HUES48 (cell line): ENCODE results near the gene KLHL29.
A peak's percentile ranks its signal among the peaks of the same experiment; 100 is the strongest.

Source experiments
- H3K27ac ChIP-seq: one replicate; pipeline ENCODE4 v1.7.0; 2013; ENCODE audit warnings: low read depth, low read length, inconsistent platforms
- H3K27me3 ChIP-seq: 2 replicates; pipeline ENCODE4 v1.6.1; 2013; ENCODE audit warnings: mild to moderate bottlenecking, low read length; ENCODE audit not compliant: control insufficient read depth, insufficient read depth
- H3K36me3 ChIP-seq: 2 replicates; pipeline ENCODE4 v1.6.1; 2013; ENCODE audit warnings: low read length; ENCODE audit not compliant: control insufficient read depth, insufficient read depth
- H3K4me1 ChIP-seq: 2 replicates; pipeline ENCODE4 v1.6.1; 2013; ENCODE audit warnings: mild to moderate bottlenecking, low read length; ENCODE audit not compliant: control insufficient read depth, insufficient read depth
- H3K4me3 ChIP-seq: 2 replicates; pipeline ENCODE4 v1.5.1; 2013; ENCODE audit warnings: mild to moderate bottlenecking, low read depth, low read length
- H3K9ac ChIP-seq: 2 replicates; pipeline ENCODE4 v1.6.1; 2013; ENCODE audit warnings: mild to moderate bottlenecking, low read depth, low read length, moderate library complexity
- H3K9me3 ChIP-seq: 2 replicates; pipeline ENCODE4 v1.6.1; 2013; ENCODE audit warnings: low read length; ENCODE audit not compliant: control insufficient read depth, insufficient read depth

The KLHL29 gene

GRCh38 chr2:23394700-23395099, 9.7 kb downstream of the KLHL29 start:
- Histone ChIP-seq H3K27me3 (peaks cover 3% of the 10 kb centered on the region; the same call in 1 of the 2 replicates), H3K27ac (no peak overlapping the region), H3K4me1 (peaks cover 3% of the 10 kb centered on the region; the same call in 1 of the 2 replicates), H3K9ac (no peak overlapping the region), H3K4me3 (no peak overlapping the region), H3K9me3 (no peaks in the 10 kb centered on the region), H3K36me3 (no peaks in the 10 kb centered on the region)

GRCh38 chr2:23397478-23397877, 12.5 kb downstream of the KLHL29 start:
- Histone ChIP-seq H3K9me3 (no peaks in the 10 kb centered on the region), H3K27me3 (no peaks in the 10 kb centered on the region), H3K36me3 (no peaks in the 10 kb centered on the region), H3K4me3 (no peak overlapping the region), H3K27ac (no peak overlapping the region), H3K4me1 (peaks cover 3% of the 10 kb centered on the region; the same call in 1 of the 2 replicates), H3K9ac (no peak overlapping the region)

GRCh38 chr2:23399674-23400261, 14.8 kb downstream of the KLHL29 start:
- Histone ChIP-seq H3K27ac (no peak overlapping the region), H3K27me3 (no peaks in the 10 kb centered on the region), H3K9ac (no peak overlapping the region)

GRCh38 chr2:23400703-23401102, 15.7 kb downstream of the KLHL29 start:
- Histone ChIP-seq H3K9ac (no peak overlapping the region), H3K4me3 (no peak overlapping the region), H3K27me3 (no peaks in the 10 kb centered on the region), H3K36me3 (no peaks in the 10 kb centered on the region), H3K27ac (no peak overlapping the region), H3K9me3 (no peaks in the 10 kb centered on the region), H3K4me1 (peaks cover 19% of the 10 kb centered on the region)

More at GRCh38 chr2:23399674-23400261, 14.8 kb downstream of the KLHL29 start:
- Histone ChIP-seq H3K4me1 (peaks cover 16% of the 10 kb centered on the region), H3K9me3 (no peaks in the 10 kb centered on the region), H3K36me3 (no peaks in the 10 kb centered on the region), H3K4me3 (no peak overlapping the region)

GRCh38 chr2:23401427-23402204, 16.6 kb downstream of the KLHL29 start:
- Histone ChIP-seq H3K36me3 (no peaks in the 10 kb centered on the region), H3K9me3 (no peaks in the 10 kb centered on the region), H3K27ac (no peak overlapping the region), H3K4me1 (peaks cover 18% of the 10 kb centered on the region), H3K4me3 (no peak overlapping the region), H3K9ac (no peak overlapping the region), H3K27me3 (no peaks in the 10 kb centered on the region)

- peaks cover 15% of the 10 kb centered on the region for H3K4me1 ChIP-seq
- H3K4me3 ChIP-seq: no peak overlapping the region
- H3K9me3 ChIP-seq: no peaks in the 10 kb centered on the region
- no peak overlapping the region for H3K27ac ChIP-seq
- H3K9ac ChIP-seq: no peak overlapping the region
- no peaks in the 10 kb centered on the region for H3K27me3 ChIP-seq
- H3K36me3 ChIP-seq: no peaks in the 10 kb centered on the region
These were observed 17.3 kb downstream of the KLHL29 start for GRCh38 chr2:23402205-23402740.

- Histone ChIP-seq H3K4me1 (peaks cover 15% of the 10 kb centered on the region), H3K27me3 (no peaks in the 10 kb centered on the region), H3K4me3 (no peak overlapping the region), H3K36me3 (no peaks in the 10 kb centered on the region), H3K27ac (peak overlapping the region; percentile 37), H3K9ac (no peak overlapping the region), H3K9me3 (no peaks in the 10 kb centered on the region)
These were observed 19.4 kb downstream of the KLHL29 start for GRCh38 chr2:23404426-23404825.

GRCh38 chr2:23409248-23409647, 24.3 kb downstream of the KLHL29 start:
- H3K4me1 ChIP-seq: peaks cover 8% of the 10 kb centered on the region
- H3K9me3 ChIP-seq: no peaks in the 10 kb centered on the region
- no peak overlapping the region for H3K9ac ChIP-seq
- H3K27me3 ChIP-seq: no peaks in the 10 kb centered on the region
- H3K36me3 ChIP-seq: no peaks in the 10 kb centered on the region
- H3K27ac ChIP-seq: no peak overlapping the region
- no peak overlapping the region for H3K4me3 ChIP-seq

- Histone ChIP-seq H3K36me3 (no peaks in the 10 kb centered on the region), H3K27ac (no peak overlapping the region), H3K9me3 (no peaks in the 10 kb centered on the region), H3K9ac (no peak overlapping the region), H3K4me1 (no peaks in the 10 kb centered on the region), H3K4me3 (no peak overlapping the region), H3K27me3 (no peaks in the 10 kb centered on the region)
These were observed 25.6 kb downstream of the KLHL29 start for GRCh38 chr2:23410596-23410995.

- Histone ChIP-seq H3K9me3 (no peaks in the 10 kb centered on the region), H3K36me3 (no peaks in the 10 kb centered on the region), H3K27me3 (no peaks in the 10 kb centered on the region), H3K4me3 (no peak overlapping the region), H3K4me1 (no peaks in the 10 kb centered on the region), H3K9ac (no peak overlapping the region), H3K27ac (no peak overlapping the region)
These were observed 26.9 kb downstream of the KLHL29 start for GRCh38 chr2:23411752-23412431.
